IPS DF 19.7 (cell line): ENCODE measurements around the gene C11orf54.
"Not testable (repeated sequence)": the region's sequence is repeated elsewhere in the genome, so short reads cannot be mapped to it uniquely, and the experiment has no call there.

Experiments used
- DNase-seq: peaks from one replicate; pipeline ENCODE4 v3.0.0-alpha.2; 2013; ENCODE audit warnings: low read depth, low spot score

C11orf54 gene

GRCh38 chr11:93766504-93766903 is 25.0 kb downstream of the C11orf54 start:
- no peak for DNase-seq

DNA sequence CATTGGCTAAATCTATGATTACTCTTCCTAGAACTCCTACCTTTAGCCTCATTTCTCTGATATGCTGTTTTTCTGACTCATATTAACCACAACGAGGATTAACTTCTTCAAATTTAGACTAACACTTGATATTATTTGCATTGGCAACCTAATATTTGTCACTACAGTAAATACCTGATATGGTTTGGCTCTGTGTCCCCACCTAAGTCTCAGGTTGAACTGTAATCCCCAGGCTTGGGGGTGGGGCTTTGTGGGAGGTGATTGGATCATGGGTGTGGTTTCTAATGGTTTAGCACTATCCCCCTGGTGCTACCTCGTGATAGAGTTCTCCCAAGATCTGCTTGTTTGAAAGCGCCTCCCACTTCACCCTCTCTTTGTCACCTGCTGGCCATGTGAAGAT is 25.5 kb downstream of the C11orf54 start:
- no peak for DNase-seq

DNA sequence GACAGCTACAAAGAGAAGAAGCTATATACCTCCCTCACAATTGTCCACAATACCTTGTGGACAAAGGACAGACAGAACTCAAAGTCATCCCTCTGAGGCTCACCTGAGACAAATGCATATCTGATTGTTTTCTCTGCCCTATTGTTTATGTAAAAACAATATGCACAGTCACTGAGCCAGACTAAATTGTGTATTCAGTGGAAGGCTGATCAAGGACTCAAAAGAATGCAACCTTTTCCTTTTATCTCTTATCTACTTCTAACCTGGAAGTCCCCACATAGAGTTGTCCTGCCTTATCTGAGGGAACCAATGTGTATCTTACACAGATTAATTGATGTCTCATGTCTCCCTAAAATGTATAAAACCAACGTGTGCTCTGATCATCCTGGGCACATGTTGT is 28.7 kb downstream of the C11orf54 start:
- no peak for DNase-seq

- DNase-seq: no peak
These were observed 30.7 kb downstream of the C11orf54 start for GRCh38 chr11:93772123-93772522.

GRCh38 chr11:93773045-93773477 is 31.6 kb downstream of the C11orf54 start:
- DNase-seq: no peak

GRCh38 chr11:93773601-93774200 is 32.2 kb downstream of the C11orf54 start:
- no peak for DNase-seq

GRCh38 chr11:93774560-93774959 is 33.1 kb downstream of the C11orf54 start:
- not testable (repeated sequence) for DNase-seq

DNA sequence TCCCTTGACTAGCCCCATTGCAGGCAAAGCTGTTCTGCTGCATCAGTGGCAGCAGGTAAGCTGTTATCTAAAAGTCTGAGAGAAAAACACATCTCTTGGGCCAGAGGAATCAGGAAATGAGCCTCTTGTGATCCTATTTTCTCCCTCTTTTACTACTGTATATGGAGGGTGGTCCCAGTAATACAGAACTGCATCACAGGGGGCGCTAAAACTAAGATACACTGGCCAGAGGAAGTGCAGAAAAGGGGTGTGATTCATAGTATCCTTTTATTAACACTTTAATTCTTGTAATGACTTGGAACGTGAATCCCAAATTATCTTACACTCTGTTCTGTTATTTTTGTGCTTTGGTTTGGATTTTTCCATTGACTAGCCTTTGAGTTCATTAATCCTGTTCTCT is 33.8 kb downstream of the C11orf54 start:
- no peak for DNase-seq

GRCh38 chr11:93783362-93783761 is 41.9 kb downstream of the C11orf54 start:
- DNase-seq: no peak

GRCh38 chr11:93783765-93784144 is 42.3 kb downstream of the C11orf54 start:
- no peak for DNase-seq

GRCh38 chr11:93784145-93784934 is 42.9 kb downstream of the C11orf54 start, which contains the start of gene MED17:
MED17 (plus strand) TSS chr11:93784282; CDS start chr11:93784514, 232 bp downstream.
- peak; percentile 84 for DNase-seq

GRCh38 chr11:93784935-93785360 is 43.5 kb downstream of the C11orf54 start:
- no peak for DNase-seq

DNA sequence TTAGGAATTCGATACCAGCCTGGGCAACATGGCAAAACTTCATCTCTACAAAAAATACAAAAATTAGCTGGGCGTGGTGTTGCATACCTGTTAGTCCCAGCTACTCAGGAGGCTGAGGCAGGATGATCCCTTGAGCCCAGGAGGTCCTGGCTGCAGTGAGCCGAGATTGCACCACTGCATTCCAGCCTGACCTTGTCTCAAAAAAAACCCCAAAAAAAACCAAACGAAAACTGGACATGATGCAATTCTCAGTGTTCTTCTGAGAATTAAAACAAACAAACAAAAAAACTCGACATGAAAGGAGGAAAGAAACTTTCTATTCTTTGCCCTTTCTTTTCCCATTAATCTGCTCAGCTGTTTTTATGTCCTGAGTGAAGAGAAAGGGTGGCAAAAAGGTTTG is 50.0 kb downstream of the C11orf54 start:
- DNase-seq: no peak

GRCh38 chr11:93796441-93797231 is 55.2 kb downstream of the C11orf54 start:
- DNase-seq: no peak

DNA sequence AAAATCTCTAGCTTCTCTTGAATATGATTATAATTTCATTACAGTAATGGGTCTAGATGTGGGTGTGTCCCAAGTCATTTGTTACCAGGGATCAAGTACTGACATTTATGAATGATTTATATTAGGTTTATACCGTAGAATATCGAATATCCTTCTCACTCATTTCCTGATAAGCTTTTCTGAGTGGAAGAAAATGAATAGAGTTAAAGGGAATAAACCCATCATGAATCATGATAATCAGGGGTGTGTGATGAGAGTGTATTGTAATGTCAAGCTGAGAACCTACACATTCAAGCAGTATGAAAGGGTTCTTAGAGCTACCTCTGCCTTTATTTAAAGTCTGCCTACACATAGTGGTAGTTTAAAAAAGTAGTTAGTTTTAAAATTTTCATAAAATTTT is 59.9 kb downstream of the C11orf54 start:
- no peak for DNase-seq

GRCh38 chr11:93804879-93805278 is 63.4 kb downstream of the C11orf54 start:
- no peak for DNase-seq

DNA sequence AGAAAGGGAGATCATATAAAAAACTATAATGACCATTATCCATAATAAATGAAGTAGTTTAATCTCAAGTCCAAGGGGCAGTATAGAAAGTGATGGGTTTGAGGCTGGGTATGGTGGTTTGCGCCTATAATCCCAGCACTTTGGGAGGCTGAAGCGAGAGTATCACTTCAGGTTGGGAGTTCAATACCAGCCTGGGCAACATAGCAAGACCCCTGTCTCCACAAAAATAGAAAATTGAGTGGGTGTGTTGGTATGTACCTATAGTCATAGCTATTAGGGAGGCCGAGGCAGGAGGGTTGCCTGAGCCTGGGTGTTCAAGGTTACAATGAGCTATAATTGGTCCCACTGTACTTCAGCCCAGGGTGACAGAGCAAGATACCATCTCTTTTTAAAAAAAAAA is 66.5 kb downstream of the C11orf54 start:
- DNase-seq: no peak

GRCh38 chr11:93813974-93814373 is 72.5 kb downstream of the C11orf54 start:
- no peak for DNase-seq
